ENCODE measurements around the gene SDK1.

Gene SDK1

GRCh38 chr7:3893789-3894153 is 592.7 kb downstream of the SDK1 start:
- Histone ChIP-seq H3K18ac (ENCODE audit: low read length) (no peak overlapping the region), H2AK5ac (ENCODE audit: low read depth, low read length) (no peak overlapping the region), H2BK15ac (ENCODE audit: low read length) (no peak overlapping the region), H3K27ac (replicated peaks; ENCODE audit: low read length) (no peak overlapping the region), H2BK120ac (ENCODE audit: low read depth, low read length) (no peak overlapping the region), H2AFZ (ENCODE audit: low read length) (no peak overlapping the region), H2BK12ac (ENCODE audit: low read length) (no peak overlapping the region), H3K79me1 (ENCODE audit: low read depth, low read length) (no peaks in the 10 kb centered on the region), H2BK5ac (ENCODE audit: low read length) (no peak overlapping the region), H3K4me3 (ENCODE audit: low read length in 2 of 2) (no peak overlapping the region), H3K14ac (ENCODE audit: low read length) (no peak overlapping the region), H4K8ac (ENCODE audit: low read depth, low read length) (no peak overlapping the region), H3K9me3 (replicated peaks in 1 of 2; ENCODE audit: control insufficient read depth in 2 of 2, insufficient read depth in 1 of 2, low read depth in 1 of 2, low read length in 2 of 2) (no peaks in the 10 kb centered on the region), H3K36me3 (replicated peaks in 1 of 2; ENCODE audit: control insufficient read depth in 2 of 2, insufficient read depth in 2 of 2, low read length in 2 of 2) (no peaks in the 10 kb centered on the region), H3K27me3 (ENCODE audit: control insufficient read depth in 3 of 3, insufficient read depth in 3 of 3, low read depth in 1 of 3, low read length in 3 of 3) (no peaks in the 10 kb centered on the region), H3K4me1 (ENCODE audit: control insufficient read depth in 2 of 2, insufficient read depth in 1 of 2, low read depth in 1 of 2, low read length in 2 of 2) (peaks cover 0 to 3% of the 10 kb centered on the region in 2 donors), H4K91ac (ENCODE audit: low read depth, low read length, poor library complexity) (no peak overlapping the region), H3K9ac (ENCODE audit: low read depth, low read length, poor library complexity) (no peak overlapping the region), H3K4ac (ENCODE audit: low read length) (no peak overlapping the region), H3K23ac (ENCODE audit: low read depth, low read length, poor library complexity) (no peak overlapping the region), H3K4me2 (ENCODE audit: insufficient read depth, low read length, poor library complexity, severe bottlenecking) (no peak overlapping the region)
- no CpG with 5 or more reads among the region's 4 CpGs for WGBS, 2 donors (ENCODE audit: extremely low coverage in 2 of 2, insufficient read length in 2 of 2, insufficient replicate concordance in 1 of 2)
- no peak for DNase-seq (ENCODE audit: low spot score)

- Histone ChIP-seq H3K18ac (ENCODE audit: low read length) (no peak overlapping the region), H2AK5ac (ENCODE audit: low read depth, low read length) (no peak overlapping the region), H3K27ac (replicated peaks; ENCODE audit: low read length) (no peak overlapping the region), H2BK12ac (ENCODE audit: low read length) (no peak overlapping the region), H2AFZ (ENCODE audit: low read length) (no peak overlapping the region), H3K4ac (ENCODE audit: low read length) (no peak overlapping the region), H4K8ac (ENCODE audit: low read depth, low read length) (no peak overlapping the region), H3K4me3 (ENCODE audit: low read length in 2 of 2) (no peak overlapping the region), H3K9me3 (replicated peaks in 1 of 2; ENCODE audit: control insufficient read depth in 2 of 2, insufficient read depth in 1 of 2, low read depth in 1 of 2, low read length in 2 of 2) (no peaks in the 10 kb centered on the region), H3K9ac (ENCODE audit: low read depth, low read length, poor library complexity) (no peak overlapping the region), H2BK15ac (ENCODE audit: low read length) (no peak overlapping the region), H4K91ac (ENCODE audit: low read depth, low read length, poor library complexity) (no peak overlapping the region), H3K79me1 (ENCODE audit: low read depth, low read length) (no peaks in the 10 kb centered on the region), H3K14ac (ENCODE audit: low read length) (no peak overlapping the region), H3K36me3 (replicated peaks in 1 of 2; ENCODE audit: control insufficient read depth in 2 of 2, insufficient read depth in 2 of 2, low read length in 2 of 2) (no peaks in the 10 kb centered on the region), H2BK120ac (ENCODE audit: low read depth, low read length) (no peak overlapping the region), H3K27me3 (ENCODE audit: control insufficient read depth in 3 of 3, insufficient read depth in 3 of 3, low read depth in 1 of 3, low read length in 3 of 3) (no peaks in the 10 kb centered on the region), H3K23ac (ENCODE audit: low read depth, low read length, poor library complexity) (no peak overlapping the region), H3K4me1 (ENCODE audit: control insufficient read depth in 2 of 2, insufficient read depth in 1 of 2, low read depth in 1 of 2, low read length in 2 of 2) (peaks cover 0 to 3% of the 10 kb centered on the region in 2 donors), H3K4me2 (ENCODE audit: insufficient read depth, low read length, poor library complexity, severe bottlenecking) (no peak overlapping the region), H2BK5ac (ENCODE audit: low read length) (no peak overlapping the region)
- no peak for DNase-seq (ENCODE audit: low spot score)
- no CpG with 5 or more reads among the region's 9 CpGs for WGBS, 2 donors (ENCODE audit: extremely low coverage in 2 of 2, insufficient read length in 2 of 2, insufficient replicate concordance in 1 of 2)
These were observed 594.5 kb downstream of the SDK1 start for GRCh38 chr7:3895341-3896116.

- H3K4me3 ChIP-seq (ENCODE audit: low read length in 2 of 2): no peak overlapping the region
- no peak for DNase-seq (ENCODE audit: low spot score)
- no peak overlapping the region for H2BK15ac ChIP-seq (ENCODE audit: low read length)
- H2AK5ac ChIP-seq (ENCODE audit: low read depth, low read length): no peak overlapping the region
- H3K9ac ChIP-seq (ENCODE audit: low read depth, low read length, poor library complexity): no peak overlapping the region
- H3K4me1 ChIP-seq (ENCODE audit: control insufficient read depth in 2 of 2, insufficient read depth in 1 of 2, low read depth in 1 of 2, low read length in 2 of 2): peaks cover 0 to 3% of the 10 kb centered on the region in 2 donors
- H2BK12ac ChIP-seq (ENCODE audit: low read length): no peak overlapping the region
- H3K14ac ChIP-seq (ENCODE audit: low read length): no peak overlapping the region
- no peaks in the 10 kb centered on the region for H3K79me1 ChIP-seq (ENCODE audit: low read depth, low read length)
- no peak overlapping the region for H3K4ac ChIP-seq (ENCODE audit: low read length)
- no peak overlapping the region for H3K27ac ChIP-seq (replicated peaks; ENCODE audit: low read length)
- no peak overlapping the region for H4K8ac ChIP-seq (ENCODE audit: low read depth, low read length)
- WGBS, 2 donors (ENCODE audit: extremely low coverage in 2 of 2, insufficient read length in 2 of 2, insufficient replicate concordance in 1 of 2): no CpG with 5 or more reads among the region's 6 CpGs
- H3K18ac ChIP-seq (ENCODE audit: low read length): no peak overlapping the region
- no peak overlapping the region for H4K91ac ChIP-seq (ENCODE audit: low read depth, low read length, poor library complexity)
- H3K23ac ChIP-seq (ENCODE audit: low read depth, low read length, poor library complexity): no peak overlapping the region
- no peak overlapping the region for H2BK120ac ChIP-seq (ENCODE audit: low read depth, low read length)
- no peaks in the 10 kb centered on the region for H3K36me3 ChIP-seq (replicated peaks in 1 of 2; ENCODE audit: control insufficient read depth in 2 of 2, insufficient read depth in 2 of 2, low read length in 2 of 2)
- H3K27me3 ChIP-seq (ENCODE audit: control insufficient read depth in 3 of 3, insufficient read depth in 3 of 3, low read depth in 1 of 3, low read length in 3 of 3): no peaks in the 10 kb centered on the region
- no peak overlapping the region for H2BK5ac ChIP-seq (ENCODE audit: low read length)
- no peaks in the 10 kb centered on the region for H3K9me3 ChIP-seq (replicated peaks in 1 of 2; ENCODE audit: control insufficient read depth in 2 of 2, insufficient read depth in 1 of 2, low read depth in 1 of 2, low read length in 2 of 2)
- H3K4me2 ChIP-seq (ENCODE audit: insufficient read depth, low read length, poor library complexity, severe bottlenecking): no peak overlapping the region
- peak overlapping the region; percentile 2 for H2AFZ ChIP-seq (ENCODE audit: low read length)
These were observed 595.2 kb downstream of the SDK1 start for GRCh38 chr7:3896169-3896765.

- no peak overlapping the region for H3K27ac ChIP-seq (replicated peaks; ENCODE audit: low read length)
- H3K9ac ChIP-seq (ENCODE audit: low read depth, low read length, poor library complexity): no peak overlapping the region
- no peaks in the 10 kb centered on the region for H3K27me3 ChIP-seq (ENCODE audit: control insufficient read depth in 3 of 3, insufficient read depth in 3 of 3, low read depth in 1 of 3, low read length in 3 of 3)
- no peak overlapping the region for H4K8ac ChIP-seq (ENCODE audit: low read depth, low read length)
- no peaks in the 10 kb centered on the region for H3K9me3 ChIP-seq (replicated peaks in 1 of 2; ENCODE audit: control insufficient read depth in 2 of 2, insufficient read depth in 1 of 2, low read depth in 1 of 2, low read length in 2 of 2)
- H2AFZ ChIP-seq (ENCODE audit: low read length): no peak overlapping the region
- H3K23ac ChIP-seq (ENCODE audit: low read depth, low read length, poor library complexity): no peak overlapping the region
- H3K4me2 ChIP-seq (ENCODE audit: insufficient read depth, low read length, poor library complexity, severe bottlenecking): no peak overlapping the region
- no CpG with 5 or more reads among the region's 10 CpGs for WGBS, 2 donors (ENCODE audit: extremely low coverage in 2 of 2, insufficient read length in 2 of 2, insufficient replicate concordance in 1 of 2)
- peaks cover 0 to 3% of the 10 kb centered on the region in 2 donors for H3K4me1 ChIP-seq (ENCODE audit: control insufficient read depth in 2 of 2, insufficient read depth in 1 of 2, low read depth in 1 of 2, low read length in 2 of 2)
- no peak overlapping the region for H2AK5ac ChIP-seq (ENCODE audit: low read depth, low read length)
- DNase-seq (ENCODE audit: low spot score): no peak
- H3K4me3 ChIP-seq (ENCODE audit: low read length in 2 of 2): no peak overlapping the region
- H2BK15ac ChIP-seq (ENCODE audit: low read length): no peak overlapping the region
- no peaks in the 10 kb centered on the region for H3K36me3 ChIP-seq (replicated peaks in 1 of 2; ENCODE audit: control insufficient read depth in 2 of 2, insufficient read depth in 2 of 2, low read length in 2 of 2)
- H4K91ac ChIP-seq (ENCODE audit: low read depth, low read length, poor library complexity): no peak overlapping the region
- H3K79me1 ChIP-seq (ENCODE audit: low read depth, low read length): no peaks in the 10 kb centered on the region
- no peak overlapping the region for H2BK5ac ChIP-seq (ENCODE audit: low read length)
- H3K18ac ChIP-seq (ENCODE audit: low read length): no peak overlapping the region
- H2BK120ac ChIP-seq (ENCODE audit: low read depth, low read length): no peak overlapping the region
- no peak overlapping the region for H2BK12ac ChIP-seq (ENCODE audit: low read length)
- no peak overlapping the region for H3K14ac ChIP-seq (ENCODE audit: low read length)
- H3K4ac ChIP-seq (ENCODE audit: low read length): no peak overlapping the region
These were observed 596.6 kb downstream of the SDK1 start for GRCh38 chr7:3897430-3898372.
